ENCODE results near the gene ABI2.

Gene ABI2

DNA sequence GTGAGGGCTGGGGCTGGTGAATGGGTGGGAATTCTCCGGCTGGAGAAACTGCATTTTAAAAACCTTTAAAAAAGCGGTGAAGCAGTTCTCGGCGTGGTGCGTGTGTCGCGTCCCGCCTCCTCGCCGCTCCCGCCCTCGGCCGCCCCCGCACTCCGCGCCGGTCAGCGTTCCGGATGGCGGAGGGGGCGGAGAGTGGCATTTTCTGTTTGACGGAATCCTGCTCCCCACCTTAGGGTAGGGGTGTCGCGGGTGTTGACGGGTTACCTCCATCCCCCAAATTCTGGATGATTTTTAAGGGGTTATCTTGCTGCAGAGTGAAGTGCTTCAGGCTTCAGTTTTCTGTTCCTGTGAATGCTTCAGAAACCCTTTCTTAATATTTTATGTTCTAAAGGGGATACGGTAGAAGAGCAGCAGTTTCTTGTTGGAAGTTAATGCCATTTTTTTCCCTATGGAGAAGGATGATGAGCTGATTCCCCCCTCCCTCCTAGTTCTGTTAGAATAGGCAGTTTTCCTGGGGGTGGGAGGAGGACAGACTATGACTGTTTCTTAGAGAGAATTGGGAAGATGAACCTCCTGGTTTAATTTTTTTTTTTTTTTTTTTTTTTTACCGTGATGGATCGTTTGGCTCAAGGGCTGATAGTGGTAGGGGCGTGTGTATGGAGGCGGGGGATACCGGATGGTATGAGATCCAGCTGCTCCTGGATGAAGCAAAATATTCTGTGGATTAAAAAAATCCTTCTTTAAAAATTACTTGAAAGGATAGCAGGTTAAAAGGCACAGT lies 756 bp downstream of the ABI2 start (continued):
- TF ChIP-seq, protein P1, sequence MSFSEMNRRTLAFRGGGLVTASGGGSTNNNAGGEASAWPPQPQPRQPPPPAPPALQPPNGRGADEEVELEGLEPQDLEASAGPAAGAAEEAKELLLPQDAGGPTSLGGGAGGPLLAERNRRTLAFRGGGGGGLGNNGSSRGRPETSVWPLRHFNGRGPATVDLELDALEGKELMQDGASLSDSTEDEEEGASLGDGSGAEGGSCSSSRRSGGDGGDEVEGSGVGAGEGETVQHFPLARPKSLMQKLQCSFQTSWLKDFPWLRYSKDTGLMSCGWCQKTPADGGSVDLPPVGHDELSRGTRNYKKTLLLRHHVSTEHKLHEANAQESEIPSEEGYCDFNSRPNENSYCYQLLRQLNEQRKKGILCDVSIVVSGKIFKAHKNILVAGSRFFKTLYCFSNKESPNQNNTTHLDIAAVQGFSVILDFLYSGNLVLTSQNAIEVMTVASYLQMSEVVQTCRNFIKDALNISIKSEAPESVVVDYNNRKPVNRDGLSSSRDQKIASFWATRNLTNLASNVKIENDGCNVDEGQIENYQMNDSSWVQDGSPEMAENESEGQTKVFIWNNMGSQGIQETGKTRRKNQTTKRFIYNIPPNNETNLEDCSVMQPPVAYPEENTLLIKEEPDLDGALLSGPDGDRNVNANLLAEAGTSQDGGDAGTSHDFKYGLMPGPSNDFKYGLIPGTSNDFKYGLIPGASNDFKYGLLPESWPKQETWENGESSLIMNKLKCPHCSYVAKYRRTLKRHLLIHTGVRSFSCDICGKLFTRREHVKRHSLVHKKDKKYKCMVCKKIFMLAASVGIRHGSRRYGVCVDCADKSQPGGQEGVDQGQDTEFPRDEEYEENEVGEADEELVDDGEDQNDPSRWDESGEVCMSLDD (tag by site-specific recombination; IDR thresholded peaks at IDR 0.05) = no peak
- peak; percentile 34 for TF ChIP-seq ZNF335 (tag by site-specific recombination; conservative IDR thresholded peaks at IDR 0.05)
- TF ChIP-seq ZNF791 (tag by site-specific recombination; IDR thresholded peaks at IDR 0.05) = no peak
- TF ChIP-seq ZNF623 (tag by site-specific recombination; IDR thresholded peaks at IDR 0.05) = no peak
- TF ChIP-seq, protein P2, sequence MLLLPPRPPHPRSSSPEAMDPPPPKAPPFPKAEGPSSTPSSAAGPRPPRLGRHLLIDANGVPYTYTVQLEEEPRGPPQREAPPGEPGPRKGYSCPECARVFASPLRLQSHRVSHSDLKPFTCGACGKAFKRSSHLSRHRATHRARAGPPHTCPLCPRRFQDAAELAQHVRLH (tag by site-specific recombination; IDR thresholded peaks at IDR 0.05) = no peak
- no peak for TF ChIP-seq ZNF416 (tag by site-specific recombination; IDR thresholded peaks at IDR 0.05)
- TF ChIP-seq ZNF354C (tag by site-specific recombination; IDR thresholded peaks at IDR 0.05; ENCODE audit: borderline replicate concordance, low read depth) = no peak
- no peak for TF ChIP-seq ZNF654 (tag by site-specific recombination; IDR thresholded peaks at IDR 0.05; ENCODE audit: low read depth)
- no peak for TF ChIP-seq ZNF423 (tag by site-specific recombination; IDR thresholded peaks at IDR 0.05)
- TF ChIP-seq ZNF311 (tag by site-specific recombination; IDR thresholded peaks at IDR 0.05; ENCODE audit: borderline replicate concordance) = no peak
- TF ChIP-seq, protein P3, sequence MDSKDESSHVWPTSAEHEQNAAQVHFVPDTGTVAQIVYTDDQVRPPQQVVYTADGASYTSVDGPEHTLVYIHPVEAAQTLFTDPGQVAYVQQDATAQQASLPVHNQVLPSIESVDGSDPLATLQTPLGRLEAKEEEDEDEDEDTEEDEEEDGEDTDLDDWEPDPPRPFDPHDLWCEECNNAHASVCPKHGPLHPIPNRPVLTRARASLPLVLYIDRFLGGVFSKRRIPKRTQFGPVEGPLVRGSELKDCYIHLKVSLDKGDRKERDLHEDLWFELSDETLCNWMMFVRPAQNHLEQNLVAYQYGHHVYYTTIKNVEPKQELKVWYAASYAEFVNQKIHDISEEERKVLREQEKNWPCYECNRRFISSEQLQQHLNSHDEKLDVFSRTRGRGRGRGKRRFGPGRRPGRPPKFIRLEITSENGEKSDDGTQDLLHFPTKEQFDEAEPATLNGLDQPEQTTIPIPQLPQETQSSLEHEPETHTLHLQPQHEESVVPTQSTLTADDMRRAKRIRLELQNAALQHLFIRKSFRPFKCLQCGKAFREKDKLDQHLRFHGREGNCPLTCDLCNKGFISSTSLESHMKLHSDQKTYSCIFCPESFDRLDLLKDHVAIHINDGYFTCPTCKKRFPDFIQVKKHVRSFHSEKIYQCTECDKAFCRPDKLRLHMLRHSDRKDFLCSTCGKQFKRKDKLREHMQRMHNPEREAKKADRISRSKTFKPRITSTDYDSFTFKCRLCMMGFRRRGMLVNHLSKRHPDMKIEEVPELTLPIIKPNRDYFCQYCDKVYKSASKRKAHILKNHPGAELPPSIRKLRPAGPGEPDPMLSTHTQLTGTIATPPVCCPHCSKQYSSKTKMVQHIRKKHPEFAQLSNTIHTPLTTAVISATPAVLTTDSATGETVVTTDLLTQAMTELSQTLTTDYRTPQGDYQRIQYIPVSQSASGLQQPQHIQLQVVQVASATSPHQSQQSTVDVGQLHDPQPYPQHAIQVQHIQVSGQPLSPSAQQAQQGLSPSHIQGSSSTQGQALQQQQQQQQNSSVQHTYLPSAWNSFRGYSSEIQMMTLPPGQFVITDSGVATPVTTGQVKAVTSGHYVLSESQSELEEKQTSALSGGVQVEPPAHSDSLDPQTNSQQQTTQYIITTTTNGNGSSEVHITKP (tag by site-specific recombination; IDR thresholded peaks at IDR 0.05) = peak; percentile 96
- no peak for TF ChIP-seq ZNF768 (tag by site-specific recombination; IDR thresholded peaks at IDR 0.05)
- no peak for TF ChIP-seq ZNF24 (tag by site-specific recombination; IDR thresholded peaks at IDR 0.05)
- TF ChIP-seq, protein P4, sequence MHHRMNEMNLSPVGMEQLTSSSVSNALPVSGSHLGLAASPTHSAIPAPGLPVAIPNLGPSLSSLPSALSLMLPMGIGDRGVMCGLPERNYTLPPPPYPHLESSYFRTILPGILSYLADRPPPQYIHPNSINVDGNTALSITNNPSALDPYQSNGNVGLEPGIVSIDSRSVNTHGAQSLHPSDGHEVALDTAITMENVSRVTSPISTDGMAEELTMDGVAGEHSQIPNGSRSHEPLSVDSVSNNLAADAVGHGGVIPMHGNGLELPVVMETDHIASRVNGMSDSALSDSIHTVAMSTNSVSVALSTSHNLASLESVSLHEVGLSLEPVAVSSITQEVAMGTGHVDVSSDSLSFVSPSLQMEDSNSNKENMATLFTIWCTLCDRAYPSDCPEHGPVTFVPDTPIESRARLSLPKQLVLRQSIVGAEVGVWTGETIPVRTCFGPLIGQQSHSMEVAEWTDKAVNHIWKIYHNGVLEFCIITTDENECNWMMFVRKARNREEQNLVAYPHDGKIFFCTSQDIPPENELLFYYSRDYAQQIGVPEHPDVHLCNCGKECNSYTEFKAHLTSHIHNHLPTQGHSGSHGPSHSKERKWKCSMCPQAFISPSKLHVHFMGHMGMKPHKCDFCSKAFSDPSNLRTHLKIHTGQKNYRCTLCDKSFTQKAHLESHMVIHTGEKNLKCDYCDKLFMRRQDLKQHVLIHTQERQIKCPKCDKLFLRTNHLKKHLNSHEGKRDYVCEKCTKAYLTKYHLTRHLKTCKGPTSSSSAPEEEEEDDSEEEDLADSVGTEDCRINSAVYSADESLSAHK (tag by site-specific recombination; IDR thresholded peaks at IDR 0.05) = peak; percentile 87
- TF ChIP-seq KLF8 (tag by site-specific recombination; IDR thresholded peaks at IDR 0.05) = peak; percentile 49; the same call in 1 of the 2 replicates
- TF ChIP-seq KLF10 (tag by site-specific recombination; IDR thresholded peaks at IDR 0.05) = no peak
- 0 out of 2 replicates have a peak, but pooled peaks have one; percentile 39 for TF ChIP-seq KLF9 (tag by site-specific recombination; IDR thresholded peaks at IDR 0.05; ENCODE audit: low read depth)
- TF ChIP-seq, protein P5, sequence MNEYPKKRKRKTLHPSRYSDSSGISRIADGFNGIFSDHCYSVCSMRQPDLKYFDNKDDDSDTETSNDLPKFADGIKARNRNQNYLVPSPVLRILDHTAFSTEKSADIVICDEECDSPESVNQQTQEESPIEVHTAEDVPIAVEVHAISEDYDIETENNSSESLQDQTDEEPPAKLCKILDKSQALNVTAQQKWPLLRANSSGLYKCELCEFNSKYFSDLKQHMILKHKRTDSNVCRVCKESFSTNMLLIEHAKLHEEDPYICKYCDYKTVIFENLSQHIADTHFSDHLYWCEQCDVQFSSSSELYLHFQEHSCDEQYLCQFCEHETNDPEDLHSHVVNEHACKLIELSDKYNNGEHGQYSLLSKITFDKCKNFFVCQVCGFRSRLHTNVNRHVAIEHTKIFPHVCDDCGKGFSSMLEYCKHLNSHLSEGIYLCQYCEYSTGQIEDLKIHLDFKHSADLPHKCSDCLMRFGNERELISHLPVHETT (tag by site-specific recombination; IDR thresholded peaks at IDR 0.05) = no peak
- TF ChIP-seq ZNF837 (tag by site-specific recombination; IDR thresholded peaks at IDR 0.05) = no peak
- peak; percentile 32; the same call in 1 of the 2 replicates for TF ChIP-seq ZBTB17 (tag by site-specific recombination; IDR thresholded peaks at IDR 0.05)
- peak; percentile 54 for TF ChIP-seq SP3 (tag by site-specific recombination; IDR thresholded peaks at IDR 0.05)
- peak; percentile 74 for TF ChIP-seq EGR2 (tag by site-specific recombination; IDR thresholded peaks at IDR 0.05; ENCODE audit: low read depth)
- TF ChIP-seq, protein P6, sequence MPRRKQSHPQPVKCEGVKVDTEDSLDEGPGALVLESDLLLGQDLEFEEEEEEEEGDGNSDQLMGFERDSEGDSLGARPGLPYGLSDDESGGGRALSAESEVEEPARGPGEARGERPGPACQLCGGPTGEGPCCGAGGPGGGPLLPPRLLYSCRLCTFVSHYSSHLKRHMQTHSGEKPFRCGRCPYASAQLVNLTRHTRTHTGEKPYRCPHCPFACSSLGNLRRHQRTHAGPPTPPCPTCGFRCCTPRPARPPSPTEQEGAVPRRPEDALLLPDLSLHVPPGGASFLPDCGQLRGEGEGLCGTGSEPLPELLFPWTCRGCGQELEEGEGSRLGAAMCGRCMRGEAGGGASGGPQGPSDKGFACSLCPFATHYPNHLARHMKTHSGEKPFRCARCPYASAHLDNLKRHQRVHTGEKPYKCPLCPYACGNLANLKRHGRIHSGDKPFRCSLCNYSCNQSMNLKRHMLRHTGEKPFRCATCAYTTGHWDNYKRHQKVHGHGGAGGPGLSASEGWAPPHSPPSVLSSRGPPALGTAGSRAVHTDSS (tag by site-specific recombination; IDR thresholded peaks at IDR 0.05) = no peak; the same call in 1 of the 2 replicates
- peak; percentile 92 for TF ChIP-seq ZFHX2 (tag by site-specific recombination; conservative IDR thresholded peaks at IDR 0.05)
- TF ChIP-seq ZFP37 (tag by site-specific recombination; IDR thresholded peaks at IDR 0.05) = no peak
- TF ChIP-seq ZNF629 (tag by site-specific recombination; IDR thresholded peaks at IDR 0.05) = peak; percentile 10; the same call in 1 of the 2 replicates
- TF ChIP-seq ZNF830 (tag by site-specific recombination; IDR thresholded peaks at IDR 0.05; ENCODE audit: low read depth) = no peak
- TF ChIP-seq ZSCAN16 (tag by site-specific recombination; IDR thresholded peaks at IDR 0.05) = no peak
